PC-3 (cell line): ENCODE measurements around the gene CLASP1. TPM values are rescaled to one million over a fixed set of nuclear protein-coding genes. Genes with fewer than 3 reads are reported as not detected.

Experiments
- ATAC-seq: fragments of 200-7000 bp; cut with Tn5 transposase; 2 replicates; pipeline ENCODE4 v1.9.1; 2020; ENCODE audit warnings: mild to moderate bottlenecking, moderate library complexity
- BruUV-seq: library from RNA; stranded (reverse); fragments of 400-500 nt; replicated peaks from 2 replicates; lab custom pipeline; 2021; lab: Mats Ljungman, UMichigan
- CTCF ChIA-PET: fragments of 300-600 bp; sonication (Branson Sonifier 250); formaldehyde crosslinking; loops from one replicate; lab custom pipeline; 2022; ENCODE audit warnings: antibody characterized with exemption; lab: Charles Lee
- POLR2A ChIA-PET: fragments of 300-600 bp; sonication (Branson Sonifier 250); formaldehyde crosslinking; loops from one replicate; lab custom pipeline; 2022; ENCODE audit warnings: antibody characterized with exemption; ENCODE audit not compliant: unreplicated experiment; lab: Charles Lee
- DNase-seq: peaks from one replicate; pipeline ENCODE4 v3.0.0-alpha.2; 2015
- H2AFZ ChIP-seq: fragments of 300-600 bp; sonication (generic); 2 replicates; pipeline ENCODE4 v1.6.0; 2016; ENCODE audit warnings: antibody characterized with exemption, low read length
- H3F3A ChIP-seq: fragments of 300-600 bp; sonication (generic); one replicate; pipeline ENCODE4 v1.6.0; 2017; ENCODE audit warnings: antibody characterized with exemption, low read length, control low read depth, mild to moderate bottlenecking; ENCODE audit not compliant: unreplicated experiment
- H3K27ac ChIP-seq: fragments of 300-600 bp; sonication (generic); 2 replicates; pipeline ENCODE4 v1.5.1; 2016; ENCODE audit warnings: mild to moderate bottlenecking, low read length
- H3K27me3 ChIP-seq: fragments of 300-600 bp; sonication (generic); 2 replicates; pipeline ENCODE4 v1.6.1; 2016; ENCODE audit warnings: low read length, mixed read lengths
- H3K36me3 ChIP-seq: fragments of 300-600 bp; sonication (generic); 2 replicates; pipeline ENCODE4 v1.6.1; 2016; ENCODE audit warnings: low read depth, mixed run types, low read length, mixed read lengths
- H3K4me1 ChIP-seq: fragments of 300-600 bp; sonication (generic); 2 replicates; pipeline ENCODE4 v1.5.1; 2016; ENCODE audit warnings: low read length; ENCODE audit not compliant: insufficient read depth
- H3K4me2 ChIP-seq: fragments of 300-600 bp; sonication (generic); 2 replicates; pipeline ENCODE4 v1.6.0; 2016; ENCODE audit warnings: low read length
- H3K4me3 ChIP-seq: fragments of 300-600 bp; sonication (generic); 2 replicates; pipeline ENCODE4 v1.5.1; 2016; ENCODE audit warnings: mild to moderate bottlenecking, low read length, mixed read lengths
- H3K79me2 ChIP-seq: fragments of 300-600 bp; sonication (generic); 2 replicates; pipeline ENCODE4 v1.6.1; 2017; ENCODE audit warnings: low read length, mixed read lengths
- H3K9ac ChIP-seq: fragments of 300-600 bp; sonication (generic); 2 replicates; pipeline ENCODE4 v1.6.0; 2016; ENCODE audit warnings: mild to moderate bottlenecking, low read length
- H3K9me2 ChIP-seq: fragments of 300-600 bp; sonication (generic); replicated peaks from 2 replicates; pipeline ENCODE4 v1.6.1; 2016; ENCODE audit warnings: mixed run types, low read length, mixed read lengths
- H3K9me3 ChIP-seq: fragments of 300-600 bp; sonication (generic); 2 replicates; pipeline ENCODE4 v1.6.1; 2016; ENCODE audit warnings: low read length, mixed read lengths
- H4K20me1 ChIP-seq: fragments of 300-600 bp; sonication (generic); 2 replicates; pipeline ENCODE4 v1.6.1; 2016; ENCODE audit warnings: low read length, mixed read lengths
- CTCF ChIP-seq: fragments of 300-600 bp; sonication (generic); conservative IDR thresholded peaks from 2 replicates; pipeline ENCODE4 v1.5.1; 2017; ENCODE audit warnings: antibody characterized with exemption, low read depth, mild to moderate bottlenecking, low read length
- EZH2 ChIP-seq: fragments of 300-600 bp; sonication (generic); IDR thresholded peaks from one replicate; pipeline ENCODE4 v1.6.1; 2017; ENCODE audit warnings: antibody characterized with exemption, mild to moderate bottlenecking, low read length; ENCODE audit not compliant: unreplicated experiment
- EZH2phosphoT487 ChIP-seq: fragments of 300-600 bp; sonication (generic); IDR thresholded peaks from 2 replicates; pipeline ENCODE4 v1.6.1; 2018; ENCODE audit warnings: mild to moderate bottlenecking, antibody characterized with exemption, low read length, borderline replicate concordance
- intact Hi-C: fragments of 100-400 bp; cut with micrococcal nuclease; formaldehyde crosslinking; loops from 2 replicates; pipeline ENCODE4 v1.9.0; 2023
- total RNA-seq: library from RNA; depleted of rRNA; stranded (reverse); fragments of >200 nt; gene quantifications from 2 replicates; pipeline ENCODE4 v1.2.3, GENCODE V29; 2014

The CLASP1 gene
- total RNA-seq, 1 experiment from 2014 or later = 24.3 TPM

GRCh38 chr2:121539750-121540469 is 109.4 kb downstream of the CLASP1 start:
- ChIA-PET POLR2A (interaction anchor here (0.6 kb wide), 1 partner anchor 9 kb away, joined by 4 read pairs; the partner anchor contains the start of gene RNU4ATAC), CTCF (no interaction called here)
- H4K20me1 ChIP-seq = no peaks in the 10 kb centered on the region; the same call in 1 of the 2 replicates
- no TSS peak for BruUV-seq
- H3K36me3 ChIP-seq = no peaks in the 10 kb centered on the region
- H3K27ac ChIP-seq = no peak overlapping the region
- no peaks in the 10 kb centered on the region for H3K9me3 ChIP-seq
- ATAC-seq (peak; percentile 37; the same call in 1 of the 2 replicates), DNase-seq (no peak)
- H3K9ac ChIP-seq = no peak overlapping the region
- H3K9me2 ChIP-seq = no peaks in the 10 kb centered on the region
- no peaks in the 10 kb centered on the region for H3K4me1 ChIP-seq
- no peak overlapping the region for H2AFZ ChIP-seq
- H3K79me2 ChIP-seq = peaks cover 71% of the 10 kb centered on the region
- intact Hi-C loops = no loop called here
- no peak for TF ChIP-seq CTCF
- TF ChIP-seq EZH2 = no peak
- TF ChIP-seq EZH2phosphoT487 = no peak
- no peaks in the 10 kb centered on the region for H3F3A ChIP-seq
- H3K4me3 ChIP-seq = no peak overlapping the region
- no peaks in the 10 kb centered on the region for H3K27me3 ChIP-seq
- no peak overlapping the region for H3K4me2 ChIP-seq

GRCh38 chr2:121536850-121537557 is 112.3 kb downstream of the CLASP1 start:
- ChIA-PET CTCF (no interaction called here), POLR2A (no interaction called here)
- H3K4me3 ChIP-seq = no peak overlapping the region
- H3F3A ChIP-seq = peaks cover 7% of the 10 kb centered on the region
- H2AFZ ChIP-seq = no peak overlapping the region
- peaks cover 66% of the 10 kb centered on the region for H3K79me2 ChIP-seq
- H3K27ac ChIP-seq = no peak overlapping the region
- no peak overlapping the region for H3K4me2 ChIP-seq
- H3K9ac ChIP-seq = no peak overlapping the region
- DNase-seq (no peak), ATAC-seq (no peak)
- intact Hi-C loops = no loop called here
- no peaks in the 10 kb centered on the region for H3K27me3 ChIP-seq
- no peaks in the 10 kb centered on the region for H3K36me3 ChIP-seq
- no peaks in the 10 kb centered on the region for H3K9me3 ChIP-seq
- TF ChIP-seq EZH2 (no peak), EZH2phosphoT487 (no peak), CTCF (no peak)
- peaks cover 15% of the 10 kb centered on the region for H3K4me1 ChIP-seq
- no peaks in the 10 kb centered on the region for H3K9me2 ChIP-seq
- no TSS peak for BruUV-seq
- no peaks in the 10 kb centered on the region for H4K20me1 ChIP-seq

GRCh38 chr2:121536347-121536746 is 112.9 kb downstream of the CLASP1 start:
- no peak overlapping the region for H3K9ac ChIP-seq
- H4K20me1 ChIP-seq = no peaks in the 10 kb centered on the region
- H3K27me3 ChIP-seq = no peaks in the 10 kb centered on the region
- no peaks in the 10 kb centered on the region for H3K9me3 ChIP-seq
- H3K27ac ChIP-seq = no peak overlapping the region
- TF ChIP-seq EZH2phosphoT487 = no peak
- TF ChIP-seq CTCF = no peak
- TF ChIP-seq EZH2 = no peak
- H3K4me2 ChIP-seq = no peak overlapping the region
- H3K79me2 ChIP-seq = peaks cover 64% of the 10 kb centered on the region
- no peak overlapping the region for H3K4me3 ChIP-seq
- ChIA-PET CTCF (no interaction called here), POLR2A (no interaction called here)
- peaks cover 7% of the 10 kb centered on the region for H3F3A ChIP-seq
- no peak for DNase-seq
- no peaks in the 10 kb centered on the region for H3K36me3 ChIP-seq
- H2AFZ ChIP-seq = no peak overlapping the region
- intact Hi-C loops = no loop called here
- no TSS peak for BruUV-seq
- H3K4me1 ChIP-seq = peaks cover 19% of the 10 kb centered on the region
- ATAC-seq = no peak
- no peaks in the 10 kb centered on the region for H3K9me2 ChIP-seq
